ENCODE results near the gene COPZ2.
"Not testable (repeated sequence)": the region's sequence is repeated elsewhere in the genome, so short reads cannot be mapped to it uniquely, and the experiment has no call there.

Gene COPZ2

GRCh38 chr17:47989159-47989558 is 48.4 kb downstream of the COPZ2 start:
- TF ChIP-seq CTCF (IDR thresholded peaks at IDR 0.05; ENCODE audit: low read depth, low read length), result no peak
- no peak overlapping the region for H3K4me3 ChIP-seq (ENCODE audit: low read depth, low read length)
- DNase-seq (ENCODE audit: low read depth, low spot score), result no peak
- in situ Hi-C loops (cut with HindIII; ENCODE audit: low sequenced_read_pairs), result no loop called here

GRCh38 chr17:47988445-47988844 is 49.2 kb downstream of the COPZ2 start:
- DNase-seq (ENCODE audit: low read depth, low spot score); in situ Hi-C loops (cut with HindIII; ENCODE audit: low sequenced_read_pairs); H3K4me3 ChIP-seq (ENCODE audit: low read depth, low read length): not testable (repeated sequence)

- TF ChIP-seq CTCF (IDR thresholded peaks at IDR 0.05; ENCODE audit: low read depth, low read length), result no peak
- in situ Hi-C loops (cut with HindIII; ENCODE audit: low sequenced_read_pairs), result no loop called here
- no peak overlapping the region for H3K4me3 ChIP-seq (ENCODE audit: low read depth, low read length)
- DNase-seq (ENCODE audit: low read depth, low spot score), result no peak
These were observed 50.3 kb downstream of the COPZ2 start for GRCh38 chr17:47987240-47987835.

- no peak for DNase-seq (ENCODE audit: low read depth, low spot score)
- no peak for TF ChIP-seq CTCF (IDR thresholded peaks at IDR 0.05; ENCODE audit: low read depth, low read length)
- in situ Hi-C loops (cut with HindIII; ENCODE audit: low sequenced_read_pairs), result no loop called here
- no peak overlapping the region for H3K4me3 ChIP-seq (ENCODE audit: low read depth, low read length)
These were observed 51.1 kb downstream of the COPZ2 start for GRCh38 chr17:47986520-47986919.

- DNase-seq (ENCODE audit: low read depth, low spot score), result no peak
- no peak overlapping the region for H3K4me3 ChIP-seq (ENCODE audit: low read depth, low read length)
- TF ChIP-seq CTCF (IDR thresholded peaks at IDR 0.05; ENCODE audit: low read depth, low read length), result no peak
- in situ Hi-C loops (cut with HindIII; ENCODE audit: low sequenced_read_pairs), result no loop called here
These were observed 53.9 kb downstream of the COPZ2 start for GRCh38 chr17:47983492-47984223.

- in situ Hi-C loops (cut with HindIII; ENCODE audit: low sequenced_read_pairs), result no loop called here
- DNase-seq (ENCODE audit: low read depth, low spot score), result no peak
- TF ChIP-seq CTCF (IDR thresholded peaks at IDR 0.05; ENCODE audit: low read depth, low read length), result no peak
- H3K4me3 ChIP-seq (ENCODE audit: low read depth, low read length), result no peak overlapping the region
These were observed 54.8 kb downstream of the COPZ2 start for GRCh38 chr17:47982645-47983390.

Data from astrocyte of the spinal cord (primary cell).